Natural killer cell (primary cell): ENCODE results near the gene GRHL3. TPM values are rescaled to one million over a fixed set of nuclear protein-coding genes. Genes with fewer than 3 reads are reported as not detected.

ENCODE experiments used
- ATAC-seq, 3 donors: fragments of 150-1000 bp in 2 of 3; fragments of 200-7000 bp in 1 of 3; cut with Tn5 transposase; 1 replicate in 1 of 3; 2 replicates in 2 of 3; pipeline ENCODE4 v1.10.0; 2021; ENCODE audit warnings: mild to moderate bottlenecking in 2 of 3, moderate library complexity in 2 of 3
- DNase-seq, 2 donors: peaks; one replicate each; pipeline versions ENCODE4 v3.0.0 to v3.0.0-alpha.2; 2013 to 2021; ENCODE audit warnings: mixed read lengths in 1 of 2
- H3K27ac ChIP-seq: one replicate; pipeline ENCODE4 v1.5.1; 2013; ENCODE audit warnings: mild to moderate bottlenecking, low read length
- H3K27me3 ChIP-seq: one replicate; pipeline ENCODE4 v1.6.1; 2013; ENCODE audit warnings: low read length; ENCODE audit not compliant: control insufficient read depth, insufficient read depth
- H3K36me3 ChIP-seq: one replicate; pipeline ENCODE4 v1.6.1; 2013; ENCODE audit warnings: low read length; ENCODE audit not compliant: control insufficient read depth, insufficient read depth
- H3K4me1 ChIP-seq: one replicate; pipeline ENCODE4 v1.6.1; 2013; ENCODE audit warnings: low read length; ENCODE audit not compliant: control insufficient read depth, insufficient read depth
- H3K4me3 ChIP-seq: one replicate; pipeline ENCODE4 v1.5.1; 2013; ENCODE audit warnings: low read length
- H3K9me3 ChIP-seq: one replicate; pipeline ENCODE4 v1.6.1; 2013; ENCODE audit warnings: low read length; ENCODE audit not compliant: control insufficient read depth, insufficient read depth
- H3K27ac Mint-ChIP-seq, 2 donors: one replicate each; pipeline ENCODE4 v1.8.0; 2022; ENCODE audit warnings: mild to moderate bottlenecking in 2 of 2, mixed read lengths in 2 of 2, moderate library complexity in 1 of 2
- H3K27me3 Mint-ChIP-seq, 2 donors: one replicate each; pipeline ENCODE4 v1.8.0; 2022; ENCODE audit warnings: low read depth in 2 of 2, mixed read lengths in 2 of 2
- H3K36me3 Mint-ChIP-seq: one replicate; pipeline ENCODE4 v1.8.0; 2022; ENCODE audit warnings: mixed read lengths
- H3K4me1 Mint-ChIP-seq, 2 donors: one replicate each; pipeline ENCODE4 v1.8.0; 2022; ENCODE audit warnings: mixed read lengths in 2 of 2
- H3K4me3 Mint-ChIP-seq: one replicate; pipeline ENCODE4 v1.8.0; 2022; ENCODE audit warnings: mild to moderate bottlenecking, moderate library complexity, mixed read lengths
- H3K9me3 Mint-ChIP-seq, 2 donors: one replicate each; pipeline ENCODE4 v1.8.0; 2022; ENCODE audit warnings: mixed read lengths in 2 of 2
- CTCF ChIP-seq: fragments of 200-600 bp; IDR thresholded peaks from one replicate; pipeline ENCODE4 v1.8.0; 2022; ENCODE audit warnings: antibody characterized with exemption
- WGBS: methylation state at CpG from one replicate; pipeline ENCODE4 v1.1.7; 2013; ENCODE audit warnings: missing lambda C conversion rate; ENCODE audit not compliant: insufficient coverage; 5-methylcytosine and 5-hydroxymethylcytosine counted together
- intact Hi-C: fragments of 100-400 bp; cut with micrococcal nuclease; formaldehyde crosslinking; loops from one replicate; pipeline ENCODE4 v1.14.2; 2022
- total RNA-seq, 4 donors: library from RNA; stranded (reverse); fragments of 120-200 nt in 1 of 4; gene quantifications; one replicate each; pipeline versions ENCODE4 v1.2.3 to v1.2.4, GENCODE V29; 2013 to 2022

GRHL3 gene
- total RNA-seq, 3 donors from 2014 or later (not counting 1 experiment from before 2014, with no cell fraction given) = not detected

DNA sequence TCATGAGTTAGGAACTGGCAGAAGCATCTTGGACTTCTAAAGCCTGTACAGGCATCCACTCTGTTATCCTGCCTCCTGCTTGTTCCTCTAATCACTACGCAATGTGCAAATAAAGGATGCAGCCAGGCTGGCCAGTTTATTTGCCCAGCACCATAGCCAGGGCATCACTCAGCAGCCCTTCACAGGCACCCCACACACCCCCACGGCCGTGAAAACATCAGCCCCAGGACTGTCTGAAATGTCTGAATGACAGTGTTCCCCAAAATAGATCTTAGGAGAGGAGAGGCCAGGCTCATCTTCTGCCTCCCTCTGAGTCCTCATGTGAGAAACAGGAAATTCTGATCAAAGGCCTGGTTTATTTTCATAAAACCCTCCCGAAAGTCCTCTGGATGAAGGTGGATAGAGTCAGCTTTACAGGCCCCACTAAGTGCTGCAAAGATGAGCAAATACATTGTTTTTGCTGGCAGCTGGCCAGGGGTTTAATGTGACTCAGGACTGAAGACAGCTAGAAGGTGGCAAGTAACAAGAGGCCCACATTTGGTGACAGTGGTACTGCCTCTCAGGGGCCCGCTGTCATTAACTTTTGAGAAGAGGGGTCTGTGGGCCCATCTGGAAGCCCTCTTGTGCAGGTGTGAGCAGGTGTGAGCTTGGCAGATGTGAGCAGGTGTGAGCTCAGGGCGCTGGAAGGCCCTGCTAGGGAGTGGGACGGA is 32.9 kb downstream of the GRHL3 start:
- DNase-seq = no peak
- Histone ChIP-seq H3K4me3 (no peak overlapping the region), H3K27ac (no peak overlapping the region), H3K9me3 (no peaks in the 10 kb centered on the region), H3K4me1 (no peaks in the 10 kb centered on the region), H3K27me3 (no peaks in the 10 kb centered on the region), H3K36me3 (no peaks in the 10 kb centered on the region)
- Mint-ChIP-seq H3K9me3 (no peaks in the 10 kb centered on the region), H3K4me3 (no peak overlapping the region), H3K4me1 (no peaks in the 10 kb centered on the region), H3K27ac (no peak overlapping the region), H3K27me3 (peaks cover 0 to 5% of the 10 kb centered on the region in 2 donors), H3K36me3 (no peaks in the 10 kb centered on the region)
- no peak for TF ChIP-seq CTCF
- WGBS = 76% methylated on average over 7 of the region's 7 CpGs
- no peak for ATAC-seq
- intact Hi-C loops = no loop called here

DNA sequence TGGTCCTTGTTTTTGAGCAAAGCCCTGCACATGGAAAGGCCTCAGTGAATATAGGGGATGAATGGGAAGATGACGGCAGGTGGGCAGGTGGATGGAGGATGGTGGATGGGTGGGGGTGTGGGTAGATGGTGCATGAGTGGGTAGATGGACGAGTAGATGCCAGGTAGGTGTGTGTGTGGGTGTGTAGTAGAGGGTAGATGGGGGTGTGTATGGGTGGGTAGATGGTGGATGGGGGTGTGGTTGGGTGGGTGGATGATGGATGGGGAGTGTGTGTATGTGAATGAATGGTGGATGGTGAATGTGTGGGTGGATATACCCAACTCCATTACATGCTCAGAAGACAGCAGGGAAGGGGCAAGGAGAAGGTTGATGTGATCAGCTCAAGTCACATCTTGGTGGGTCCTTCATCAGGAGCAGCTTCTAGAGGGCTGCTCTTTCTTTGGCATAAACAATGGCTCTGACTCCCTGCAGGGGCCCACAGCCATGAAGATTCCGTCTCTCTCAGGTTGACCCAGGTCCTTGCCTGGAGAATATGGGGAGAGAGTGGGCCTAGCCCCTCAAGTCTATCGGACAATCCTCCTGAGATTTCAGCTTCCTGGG is 34.2 kb downstream of the GRHL3 start:
- ATAC-seq = no peak
- DNase-seq = no peak
- no peaks in the 10 kb centered on the region for H3K36me3 ChIP-seq
- Mint-ChIP-seq H3K36me3 (no peaks in the 10 kb centered on the region), H3K27me3 (no peaks in the 10 kb centered on the region), H3K27ac (no peak overlapping the region), H3K4me1 (no peaks in the 10 kb centered on the region), H3K4me3 (no peak overlapping the region), H3K9me3 (no peaks in the 10 kb centered on the region)
- H3K9me3 ChIP-seq = no peaks in the 10 kb centered on the region
- no peaks in the 10 kb centered on the region for H3K27me3 ChIP-seq
- H3K4me1 ChIP-seq = no peaks in the 10 kb centered on the region
- H3K4me3 ChIP-seq = no peak overlapping the region
- intact Hi-C loops = no loop called here
- WGBS = 89% methylated on average over 4 of the region's 4 CpGs
- no peak overlapping the region for H3K27ac ChIP-seq
- no peak for TF ChIP-seq CTCF

- intact Hi-C loops = no loop called here
- 82% methylated on average over 3 of the region's 3 CpGs for WGBS
- no peaks in the 10 kb centered on the region for H3K4me1 Mint-ChIP-seq
- no peaks in the 10 kb centered on the region for H3K4me1 ChIP-seq
- no peak overlapping the region for H3K27ac Mint-ChIP-seq
- no peaks in the 10 kb centered on the region for H3K9me3 Mint-ChIP-seq
- no peak overlapping the region for H3K4me3 Mint-ChIP-seq
- no peaks in the 10 kb centered on the region for H3K27me3 Mint-ChIP-seq
- no peak for TF ChIP-seq CTCF
- no peaks in the 10 kb centered on the region for H3K36me3 ChIP-seq
- H3K36me3 Mint-ChIP-seq = no peaks in the 10 kb centered on the region
- DNase-seq = no peak
- no peak overlapping the region for H3K27ac ChIP-seq
- H3K9me3 ChIP-seq = no peaks in the 10 kb centered on the region
- no peaks in the 10 kb centered on the region for H3K27me3 ChIP-seq
- no peak overlapping the region for H3K4me3 ChIP-seq
- no peak for ATAC-seq
These were observed 36.3 kb downstream of the GRHL3 start for GRCh38 chr1:24355466-24355865.
